ENCODE measurements around the gene ITFG1. TPM values are rescaled to one million over a fixed set of nuclear protein-coding genes. Genes with fewer than 3 reads are reported as not detected.

The ITFG1 gene
- total RNA-seq (2014; rRNA removed) = 20.0 and 26.5 TPM in 2 replicates
- percentile 66 among the genes with signal in this experiment for Bru-seq, nascent RNA
- percentile 53 among the genes with signal in this experiment for BruChase-seq, experiment 1, labeled RNA remaining after a 6-hour chase
- BruChase-seq, experiment 2, labeled RNA remaining after a 2-hour chase = percentile 62 among the genes with signal in this experiment
- long read RNA-seq, transcript ITFG1-201 (18 exons, 3,400 nt) = major isoform, 144 of 181 reads
- long read RNA-seq, partial matches to known transcripts = 8 of 181 reads
- long read RNA-seq, other reads (novel, unspliced or antisense) = 29 of 181 reads

DNA sequence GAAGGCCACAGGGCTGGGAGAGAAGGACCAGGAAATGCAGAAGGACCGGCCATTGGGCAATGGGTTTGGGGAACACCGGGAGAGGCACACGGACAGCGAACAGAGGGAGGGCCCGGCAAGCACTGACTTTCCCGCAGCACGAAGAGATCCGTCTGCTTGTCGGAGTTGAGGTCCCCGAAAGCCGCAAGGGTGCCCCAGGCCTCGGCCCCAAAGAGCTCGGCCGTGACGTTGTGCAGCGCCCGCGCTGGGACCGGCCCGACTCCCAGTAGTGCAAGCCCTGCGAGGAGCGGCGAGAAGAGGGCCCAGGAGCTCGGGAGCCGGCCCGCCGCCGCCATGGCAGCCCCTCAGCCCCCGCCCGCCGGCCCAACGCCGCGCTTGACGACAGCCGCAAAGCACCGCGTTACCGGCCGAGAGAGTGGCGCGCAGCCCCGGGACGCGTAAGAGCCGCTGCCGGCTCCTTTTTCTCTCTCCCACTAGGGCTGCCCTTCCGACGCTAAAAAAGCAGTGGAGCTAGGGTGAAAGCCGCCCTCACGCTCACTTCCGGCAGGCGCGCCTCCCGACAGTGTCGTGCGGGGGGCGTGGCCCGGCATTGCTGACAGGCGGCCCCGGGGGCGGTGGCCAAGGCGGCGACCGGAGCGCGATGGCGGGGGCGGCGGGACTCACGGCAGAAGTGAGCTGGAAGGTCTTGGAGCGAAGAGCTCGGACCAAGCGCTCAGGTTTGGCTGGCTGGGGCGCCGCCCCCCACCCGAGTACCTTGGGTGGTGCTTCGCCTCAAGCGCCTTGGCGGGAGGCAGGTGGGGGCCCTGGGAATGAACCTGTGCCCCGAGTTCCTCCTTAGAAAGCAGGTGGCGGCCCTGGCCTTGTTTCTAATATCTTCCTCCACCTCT, at the start of gene ITFG1, which contains the start of gene PHKB:
TSS of gene ITFG1 (minus strand) at position 353 of the 887 bp plus-strand sequence. CDS start at position 335, 18 bp downstream.
TSS of gene PHKB (plus strand) at position 621 of the 887 bp plus-strand sequence. CDS start at position 641, 20 bp downstream.
- no peaks in the 10 kb centered on the region for H3K9me3 ChIP-seq (ENCODE audit: low read length)
- no peaks in the 10 kb centered on the region for H3K27me3 ChIP-seq (ENCODE audit: low read length)
- H3F3A ChIP-seq (ENCODE audit: low read length, unreplicated experiment) = no peaks in the 10 kb centered on the region
- H3K9me2 ChIP-seq (replicated peaks; ENCODE audit: low read length) = no peaks in the 10 kb centered on the region
- ChIA-PET CTCF (interaction anchor here (0.6 kb wide), 1 partner anchor 320 kb away, joined by 3 read pairs; no protein-coding TSS in a partner anchor), POLR2A (ENCODE audit: unreplicated experiment) (no interaction called here)
- ATAC-seq (peak; percentile 78), DNase-seq (peak; percentile 85)
- intact Hi-C loops (cut with micrococcal nuclease) = loop anchor here (5.0 to 10.0 kb wide), 2 partner anchors 204 to 319 kb away; partner anchors contain the start of gene NETO2
- H3K4me3 ChIP-seq (ENCODE audit: low read length) = peak within 1 kb of the TSS; percentile 91
- H3K9ac ChIP-seq (ENCODE audit: low read length) = peak within 1 kb of the TSS; percentile 87
- H2AFZ ChIP-seq (ENCODE audit: low read length) = peak within 1 kb of the TSS; percentile 82
- peaks cover 49% of the 10 kb centered on the region for H3K79me2 ChIP-seq (ENCODE audit: low read length)
- TF ChIP-seq EZH2phosphoT487 (IDR thresholded peaks at IDR 0.05; ENCODE audit: borderline replicate concordance, low read length) (no peak), EZH2 (IDR thresholded peaks at IDR 0.05; ENCODE audit: low read length, unreplicated experiment) (no peak)
- TF ChIP-seq, protein P1, sequence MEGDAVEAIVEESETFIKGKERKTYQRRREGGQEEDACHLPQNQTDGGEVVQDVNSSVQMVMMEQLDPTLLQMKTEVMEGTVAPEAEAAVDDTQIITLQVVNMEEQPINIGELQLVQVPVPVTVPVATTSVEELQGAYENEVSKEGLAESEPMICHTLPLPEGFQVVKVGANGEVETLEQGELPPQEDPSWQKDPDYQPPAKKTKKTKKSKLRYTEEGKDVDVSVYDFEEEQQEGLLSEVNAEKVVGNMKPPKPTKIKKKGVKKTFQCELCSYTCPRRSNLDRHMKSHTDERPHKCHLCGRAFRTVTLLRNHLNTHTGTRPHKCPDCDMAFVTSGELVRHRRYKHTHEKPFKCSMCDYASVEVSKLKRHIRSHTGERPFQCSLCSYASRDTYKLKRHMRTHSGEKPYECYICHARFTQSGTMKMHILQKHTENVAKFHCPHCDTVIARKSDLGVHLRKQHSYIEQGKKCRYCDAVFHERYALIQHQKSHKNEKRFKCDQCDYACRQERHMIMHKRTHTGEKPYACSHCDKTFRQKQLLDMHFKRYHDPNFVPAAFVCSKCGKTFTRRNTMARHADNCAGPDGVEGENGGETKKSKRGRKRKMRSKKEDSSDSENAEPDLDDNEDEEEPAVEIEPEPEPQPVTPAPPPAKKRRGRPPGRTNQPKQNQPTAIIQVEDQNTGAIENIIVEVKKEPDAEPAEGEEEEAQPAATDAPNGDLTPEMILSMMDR (conservative IDR thresholded peaks at IDR 0.05; ENCODE audit: low read depth, low read length) = no peak
- H3K36me3 ChIP-seq (ENCODE audit: low read depth, low read length) = no peaks in the 10 kb centered on the region
- peak within 1 kb of the TSS; percentile 92 for H3K4me2 ChIP-seq (ENCODE audit: low read length)
- peaks cover 21% of the 10 kb centered on the region for H3K4me1 ChIP-seq (ENCODE audit: insufficient read depth, low read length)
- no peaks in the 10 kb centered on the region for H4K20me1 ChIP-seq (ENCODE audit: low read length)
- H3K27ac ChIP-seq (ENCODE audit: low read length) = peak within 1 kb of the TSS; percentile 94
- no TSS peak for BruUV-seq (replicated peaks)

DNA sequence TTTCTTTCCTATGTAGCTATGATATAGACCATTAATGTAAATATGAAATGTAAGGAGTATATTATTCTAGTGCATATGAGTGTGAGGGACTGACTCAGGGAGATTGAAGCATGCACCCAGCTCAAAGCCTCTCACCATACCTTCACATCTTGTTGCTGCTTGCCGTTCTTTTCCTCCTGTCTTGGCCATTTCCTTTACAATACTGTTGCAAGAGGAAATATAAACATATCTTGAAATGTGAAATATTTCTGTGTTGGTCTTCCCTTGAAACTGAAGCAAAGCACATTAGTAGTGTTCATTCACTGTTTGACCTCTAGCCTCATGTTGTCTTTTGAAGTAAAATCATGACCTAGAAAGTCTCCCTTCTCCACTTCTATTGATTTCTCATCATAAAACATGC, 46.8 kb upstream of the ITFG1 start:
- H2AFZ ChIP-seq (ENCODE audit: low read length) = no peak overlapping the region
- ChIA-PET CTCF (no interaction called here), POLR2A (ENCODE audit: unreplicated experiment) (no interaction called here)
- H4K20me1 ChIP-seq (ENCODE audit: low read length) = no peaks in the 10 kb centered on the region
- H3K4me2 ChIP-seq (ENCODE audit: low read length) = no peak overlapping the region
- no peaks in the 10 kb centered on the region for H3K9me2 ChIP-seq (replicated peaks; ENCODE audit: low read length)
- no peaks in the 10 kb centered on the region for H3K27me3 ChIP-seq (ENCODE audit: low read length)
- H3K9me3 ChIP-seq (ENCODE audit: low read length) = no peaks in the 10 kb centered on the region
- TF ChIP-seq, protein P1 (conservative IDR thresholded peaks at IDR 0.05; ENCODE audit: low read depth, low read length) = no peak
- TF ChIP-seq EZH2phosphoT487 (IDR thresholded peaks at IDR 0.05; ENCODE audit: borderline replicate concordance, low read length) = no peak
- TF ChIP-seq EZH2 (IDR thresholded peaks at IDR 0.05; ENCODE audit: low read length, unreplicated experiment) = no peak
- peaks cover 14% of the 10 kb centered on the region; the same call in 1 of the 2 replicates for H3K36me3 ChIP-seq (ENCODE audit: low read depth, low read length)
- no peak for DNase-seq
- H3K27ac ChIP-seq (ENCODE audit: low read length) = no peak overlapping the region
- H3K4me3 ChIP-seq (ENCODE audit: low read length) = no peak overlapping the region
- intact Hi-C loops (cut with micrococcal nuclease) = no loop called here
- no TSS peak for BruUV-seq (replicated peaks)
- no peak for ATAC-seq
- H3K79me2 ChIP-seq (ENCODE audit: low read length) = no peaks in the 10 kb centered on the region
- no peak overlapping the region for H3K9ac ChIP-seq (ENCODE audit: low read length)
- no peaks in the 10 kb centered on the region for H3F3A ChIP-seq (ENCODE audit: low read length, unreplicated experiment)
- H3K4me1 ChIP-seq (ENCODE audit: insufficient read depth, low read length) = no peaks in the 10 kb centered on the region

Measured in PC-3 (cell line).